Stimulated activated naive CD8-positive, alpha-beta T cell treated with anti-CD3 and anti-CD28 coated beads, Interleukin-15, amount 100 ng/mL, for 72 hours (primary cell): ENCODE measurements around the gene CRYBB1.
"Not testable (repeated sequence)": the region's sequence is repeated elsewhere in the genome, so short reads cannot be mapped to it uniquely, and the experiment has no call there.

ENCODE experiments used
- ATAC-seq: fragments of 150-1000 bp; cut with Tn5 transposase; 2 replicates; pipeline ENCODE4 v1.10.0; 2021; ENCODE audit warnings: mild to moderate bottlenecking, moderate library complexity
- DNase-seq, 2 donors: peaks; one replicate each; pipeline ENCODE4 v3.0.0; 2021 to 2022
- H3K27ac Mint-ChIP-seq, 2 donors: one replicate each; pipeline ENCODE4 v1.8.0; 2022; ENCODE audit warnings: mild to moderate bottlenecking in 2 of 2, mixed read lengths in 2 of 2, moderate library complexity in 2 of 2
- H3K27me3 Mint-ChIP-seq: one replicate; pipeline ENCODE4 v1.8.0; 2022; ENCODE audit warnings: mixed read lengths
- H3K4me1 Mint-ChIP-seq: one replicate; pipeline ENCODE4 v1.8.0; 2022; ENCODE audit warnings: mild to moderate bottlenecking, mixed read lengths
- H3K4me3 Mint-ChIP-seq, 2 donors: one replicate each; pipeline ENCODE4 v1.8.0; 2022; ENCODE audit warnings: mild to moderate bottlenecking in 2 of 2, mixed read lengths in 2 of 2, moderate library complexity in 1 of 2
- H3K9me3 Mint-ChIP-seq, 2 donors: one replicate each; pipeline ENCODE4 v1.8.0; 2022; ENCODE audit warnings: mixed read lengths in 2 of 2

CRYBB1 gene

DNA sequence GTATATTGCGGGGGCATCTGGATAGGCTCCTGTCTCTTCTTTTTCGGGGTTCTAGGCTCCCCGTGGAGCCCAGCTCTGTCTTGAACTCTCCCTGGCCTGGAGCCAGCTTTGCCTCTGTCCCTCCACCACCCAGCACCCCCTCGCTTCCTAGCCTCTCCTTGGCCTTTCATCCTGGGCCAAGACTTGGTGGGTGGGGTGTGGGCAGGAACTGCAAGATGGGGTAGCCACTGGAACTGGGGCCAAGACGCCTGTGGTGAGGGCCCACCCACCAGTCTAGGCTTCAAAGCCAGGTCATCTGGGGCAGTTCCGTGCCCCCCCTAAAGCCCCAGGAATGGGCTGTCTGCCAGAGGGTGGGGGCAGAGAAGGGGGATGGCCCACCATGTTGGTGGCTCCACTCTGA lies 1.7 kb upstream of the CRYBB1 start:
- Mint-ChIP-seq H3K9me3 (peaks cover 8 to 9% of the 10 kb centered on the region in 2 donors), H3K4me3 (no peak overlapping the region), H3K27ac (peak overlapping the region in 1 of 2 donors; percentile 28), H3K27me3 (no peaks in the 10 kb centered on the region), H3K4me1 (peaks cover 45% of the 10 kb centered on the region)
- ATAC-seq (no peak), DNase-seq (no peak)

DNA sequence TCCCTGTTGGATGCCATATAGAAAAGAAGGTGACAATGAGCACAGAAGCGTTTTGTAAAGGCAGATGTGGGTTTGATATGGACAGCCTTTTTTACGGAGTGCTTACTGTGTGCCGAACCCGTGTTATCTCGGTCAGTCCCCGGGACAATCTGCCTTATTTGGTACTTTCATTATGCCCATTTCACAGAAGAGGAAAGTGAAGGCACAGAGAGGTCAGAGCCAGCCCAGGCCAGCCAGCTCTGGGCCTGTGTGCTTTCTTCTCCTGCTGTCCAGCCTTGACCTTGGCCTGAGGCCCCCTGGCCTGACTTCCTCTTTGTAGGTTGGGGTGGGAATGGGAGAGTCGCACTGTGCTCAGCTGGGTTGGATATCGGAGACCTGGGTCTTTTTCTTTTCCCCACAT lies 628 bp upstream of the CRYBB1 start:
- DNase-seq = no peak
- Mint-ChIP-seq H3K4me1 (peaks cover 45% of the 10 kb centered on the region), H3K27me3 (no peaks in the 10 kb centered on the region), H3K27ac (no peak overlapping the region), H3K4me3 (no peak overlapping the region), H3K9me3 (no peaks in the 10 kb centered on the region)
- ATAC-seq = no peak

DNA sequence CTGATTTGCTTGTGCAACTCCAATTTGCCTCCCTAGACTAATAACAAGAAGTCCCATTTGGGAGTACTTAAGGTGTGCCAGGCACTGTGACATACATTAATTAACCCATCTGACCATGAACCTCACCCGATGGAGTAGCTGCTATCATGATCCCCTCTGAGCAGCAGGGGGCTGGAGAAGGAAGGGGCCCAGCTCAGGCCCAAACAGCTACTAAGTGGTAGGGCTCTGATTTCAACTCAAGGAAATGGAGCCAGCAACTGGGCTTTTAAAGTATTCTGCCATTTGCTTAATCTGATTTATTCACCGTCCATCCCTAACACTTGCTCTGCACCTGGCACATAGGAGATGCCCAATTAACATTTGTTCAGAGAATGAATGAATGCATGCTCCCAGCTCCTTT lies 1.2 kb downstream of the CRYBB1 start:
- Mint-ChIP-seq H3K9me3 (no peaks in the 10 kb centered on the region), H3K27ac (no peak overlapping the region), H3K4me1 (peaks cover 39% of the 10 kb centered on the region), H3K4me3 (no peak overlapping the region), H3K27me3 (no peaks in the 10 kb centered on the region)
- ATAC-seq (no peak), DNase-seq (no peak)

DNA sequence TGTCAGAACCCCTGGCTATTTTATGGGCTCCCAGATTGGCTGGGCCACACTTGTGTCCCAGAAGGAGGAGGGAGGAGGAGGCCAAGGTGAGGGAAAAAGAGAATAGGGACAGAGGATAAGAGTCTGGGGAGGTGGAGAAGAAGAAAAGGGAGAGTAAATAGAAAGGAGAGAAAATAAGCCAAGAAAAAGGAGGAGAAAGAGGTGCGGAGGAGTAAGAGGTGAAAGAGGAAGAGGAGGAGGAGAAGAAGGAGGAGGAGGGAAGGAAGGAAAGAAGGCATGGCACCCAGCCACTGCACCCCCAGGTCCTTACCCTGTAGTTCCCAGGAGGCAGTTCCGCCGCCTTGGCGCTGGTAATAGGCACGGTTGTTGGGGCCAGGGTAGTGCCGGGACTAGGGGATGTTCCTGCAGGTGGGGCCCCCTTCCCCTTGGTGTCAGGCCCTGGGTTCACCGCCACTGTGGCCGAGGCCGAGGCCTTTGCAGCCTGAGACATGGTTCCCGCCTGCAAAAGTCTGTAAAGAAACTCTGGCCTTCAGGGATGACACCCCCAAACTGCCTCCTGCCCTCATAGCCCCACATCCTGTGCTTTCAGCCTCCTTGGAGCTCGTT lies 1.9 kb downstream of the CRYBB1 start:
- Mint-ChIP-seq H3K4me1 (peaks cover 39% of the 10 kb centered on the region), H3K4me3 (no peak overlapping the region), H3K27me3 (no peaks in the 10 kb centered on the region), H3K27ac (no peak overlapping the region), H3K9me3 (no peaks in the 10 kb centered on the region)
- no peak for DNase-seq
- no peak for ATAC-seq

DNA sequence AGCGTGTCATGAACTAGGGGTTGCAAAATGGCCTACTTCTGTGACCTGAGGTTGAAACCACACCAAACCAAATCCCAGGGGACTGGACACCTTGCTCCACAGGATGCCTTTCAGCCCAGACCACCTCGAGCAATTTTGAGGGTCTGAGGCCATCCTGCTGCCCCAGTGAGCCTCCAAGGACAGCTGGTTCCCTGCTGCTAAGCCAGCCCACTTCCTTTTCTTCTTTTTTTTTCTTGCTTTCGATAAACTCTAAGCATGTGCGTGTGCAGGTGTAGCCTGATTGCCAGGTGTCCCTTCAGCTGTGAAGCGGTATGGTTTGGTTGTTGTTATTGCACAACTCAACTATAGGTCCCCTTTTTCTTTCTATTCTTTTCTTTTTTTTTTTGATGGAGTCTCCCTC lies 2.7 kb downstream of the CRYBB1 start:
- H3K4me1 Mint-ChIP-seq = peaks cover 46% of the 10 kb centered on the region
- DNase-seq (no peak), ATAC-seq (no peak)
- H3K4me3 Mint-ChIP-seq = no peak overlapping the region
- no peaks in the 10 kb centered on the region for H3K9me3 Mint-ChIP-seq
- no peak overlapping the region for H3K27ac Mint-ChIP-seq
- no peaks in the 10 kb centered on the region for H3K27me3 Mint-ChIP-seq

DNA sequence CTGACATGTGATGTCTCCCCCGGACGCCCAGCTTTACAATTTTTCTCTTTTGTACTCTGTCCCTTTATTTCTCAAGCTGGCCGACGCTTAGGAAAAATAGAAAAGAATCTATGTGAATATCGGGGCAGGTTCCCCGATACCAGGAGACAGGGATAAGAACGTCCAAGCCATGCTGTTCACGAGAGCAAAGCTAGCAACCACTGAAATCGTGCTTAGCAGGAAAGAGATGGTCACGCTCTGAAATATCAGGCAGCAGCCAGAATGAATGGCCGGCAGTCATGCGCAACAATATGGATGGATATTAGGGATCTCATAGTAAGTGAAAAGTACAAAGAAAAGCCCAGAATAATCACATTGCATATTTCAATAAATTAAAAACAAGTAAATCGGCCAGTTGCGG lies 3.5 kb downstream of the CRYBB1 start:
- Mint-ChIP-seq H3K9me3 (no peaks in the 10 kb centered on the region), H3K27ac (no peak overlapping the region), H3K4me1 (peaks cover 52% of the 10 kb centered on the region), H3K27me3 (no peaks in the 10 kb centered on the region), H3K4me3 (no peak overlapping the region)
- no peak for ATAC-seq
- DNase-seq = no peak

DNA sequence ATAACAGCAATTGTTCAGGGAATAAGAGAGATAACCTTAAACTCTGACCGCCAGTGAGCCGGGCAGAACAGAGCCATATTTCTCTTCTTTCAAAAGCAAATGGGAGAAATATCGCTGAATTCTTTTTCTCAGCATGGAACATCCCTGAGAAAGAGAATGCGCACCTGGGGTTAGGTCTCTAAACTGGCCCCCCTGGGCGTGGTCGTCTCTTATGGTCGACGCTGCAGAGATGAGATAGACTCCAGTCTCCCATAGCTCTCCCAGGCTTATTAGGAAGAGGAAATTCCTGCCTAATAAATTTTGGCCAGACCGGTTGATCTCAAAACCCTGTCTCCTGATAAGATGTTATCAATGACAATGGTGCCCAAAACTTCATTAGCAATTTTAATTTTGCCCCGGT lies 4.1 kb downstream of the CRYBB1 start:
- not testable (repeated sequence) for ATAC-seq, H3K27me3 Mint-ChIP-seq, H3K27ac Mint-ChIP-seq

DNA sequence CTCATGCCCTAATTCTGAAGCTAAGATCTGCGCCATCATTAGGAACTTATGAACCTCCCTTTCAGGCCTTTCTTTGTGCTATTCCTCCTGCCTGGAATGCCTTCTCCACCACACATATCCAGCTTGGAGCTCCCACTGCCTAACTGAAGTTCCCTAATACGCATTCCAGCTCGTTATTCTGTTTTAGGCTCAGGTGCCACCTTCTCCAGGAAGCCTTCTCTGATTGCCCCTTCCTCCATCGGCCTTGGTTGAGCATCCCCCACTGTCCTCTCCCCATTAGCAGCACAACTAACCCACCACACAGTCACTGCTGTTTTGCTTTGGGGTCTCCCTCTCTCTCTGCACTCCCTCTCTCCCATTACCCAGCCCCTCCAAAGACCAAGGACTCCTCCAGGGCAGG lies 5.2 kb downstream of the CRYBB1 start:
- ATAC-seq = no peak
- no peak overlapping the region for H3K4me3 Mint-ChIP-seq
- H3K27ac Mint-ChIP-seq = peak overlapping the region in 1 of 2 donors; percentile 79
- H3K27me3 Mint-ChIP-seq = no peaks in the 10 kb centered on the region
- no peak for DNase-seq
- H3K9me3 Mint-ChIP-seq = no peaks in the 10 kb centered on the region
- H3K4me1 Mint-ChIP-seq = peaks cover 44% of the 10 kb centered on the region

More for the DNA sequence above, 4.1 kb downstream of the CRYBB1 start:
- not testable (repeated sequence) for DNase-seq, H3K4me3 Mint-ChIP-seq, H3K9me3 Mint-ChIP-seq
- H3K4me1 Mint-ChIP-seq = peaks cover 51% of the 10 kb centered on the region

DNA sequence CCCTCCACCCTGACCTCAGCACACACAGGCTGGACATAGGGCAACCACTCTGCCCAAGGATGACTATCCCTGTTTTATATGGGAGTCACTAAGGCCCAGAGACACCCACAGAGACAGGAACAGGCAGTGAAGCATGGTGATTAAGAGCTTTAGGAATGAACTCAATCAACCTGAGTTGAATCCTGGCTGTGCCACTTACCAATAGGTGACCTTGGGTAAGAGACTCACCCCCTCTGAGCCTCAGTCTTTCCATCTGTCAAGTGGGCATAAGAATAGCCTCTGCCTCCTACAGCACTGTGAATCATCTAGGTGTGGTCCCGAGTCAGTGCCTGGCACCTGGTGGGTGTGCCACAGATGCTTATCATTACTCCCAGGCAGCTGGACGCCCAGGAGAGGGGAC lies 6.8 kb downstream of the CRYBB1 start:
- peak; percentile 22 for ATAC-seq
- no peaks in the 10 kb centered on the region for H3K27me3 Mint-ChIP-seq
- H3K4me1 Mint-ChIP-seq = peaks cover 27% of the 10 kb centered on the region
- peak overlapping the region in 1 of 2 donors; percentile 14 for H3K27ac Mint-ChIP-seq
- no peak overlapping the region for H3K4me3 Mint-ChIP-seq
- H3K9me3 Mint-ChIP-seq = no peaks in the 10 kb centered on the region
- DNase-seq = no peak

DNA sequence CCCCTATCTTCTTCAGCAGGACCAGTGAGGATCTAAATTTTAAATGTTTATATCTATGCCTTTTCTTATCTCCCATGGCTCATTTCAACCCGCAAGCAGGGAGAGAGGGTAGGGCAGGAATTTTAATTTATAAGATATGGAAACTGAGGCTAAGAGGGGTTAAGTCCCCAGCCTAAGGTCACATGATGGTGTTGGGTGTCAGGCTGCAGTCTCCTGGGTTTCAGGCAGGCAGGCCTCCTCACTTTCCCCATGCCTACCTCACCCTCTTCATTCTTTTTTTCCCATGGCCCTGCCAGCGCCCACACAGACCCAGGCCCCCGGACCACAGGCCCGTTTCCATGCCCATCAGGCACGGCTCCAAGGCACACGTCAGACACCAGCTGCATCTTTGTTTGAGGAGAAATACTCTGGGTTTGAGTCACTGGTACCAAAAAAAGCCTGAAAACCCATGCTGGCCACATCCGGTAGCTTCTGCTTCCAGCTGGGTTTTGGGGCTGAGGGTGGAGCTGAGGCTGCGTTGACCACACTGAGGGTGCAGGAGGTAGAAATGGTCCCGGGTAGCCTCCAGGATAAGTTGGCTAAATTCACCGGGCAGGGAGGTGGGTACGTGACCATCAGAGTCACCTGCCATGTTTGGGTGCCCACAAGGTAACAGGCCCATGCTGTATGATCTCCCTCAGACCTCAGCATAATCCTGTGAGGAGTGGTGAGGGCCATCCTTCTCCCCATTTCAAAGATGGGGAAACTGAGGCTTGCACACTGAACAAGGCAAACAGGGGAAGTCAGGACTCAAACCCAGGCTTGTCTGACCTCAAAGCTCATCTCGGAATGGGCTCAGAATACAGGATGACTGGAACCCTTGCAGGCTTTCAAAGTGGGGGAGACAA lies 7.5 kb downstream of the CRYBB1 start:
- peak; percentile 36 to 67 for DNase-seq
- Mint-ChIP-seq H3K9me3 (no peaks in the 10 kb centered on the region), H3K4me3 (peak overlapping the region; percentile 63 to 65), H3K27me3 (no peaks in the 10 kb centered on the region), H3K27ac (peak overlapping the region in 1 of 2 donors; percentile 14), H3K4me1 (peaks cover 21% of the 10 kb centered on the region)
- peak; percentile 94 for ATAC-seq

DNA sequence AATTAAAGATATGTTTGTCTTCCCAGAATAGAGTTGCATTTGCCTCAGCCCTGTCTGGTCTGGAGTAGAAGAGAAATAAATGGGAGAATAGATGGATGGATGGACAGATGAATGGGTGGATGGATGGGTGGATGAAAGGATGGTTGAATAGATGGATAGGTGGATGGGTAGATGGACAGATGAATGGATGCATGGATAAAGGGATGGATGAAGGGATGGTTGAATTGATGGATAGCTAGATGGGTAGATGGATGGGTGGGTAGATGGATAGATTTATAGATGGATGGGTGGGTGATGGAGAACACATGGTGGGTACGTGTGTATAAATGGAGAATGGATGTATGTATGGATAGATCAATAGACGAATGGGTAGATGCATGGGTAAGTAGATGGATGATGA lies 8.5 kb downstream of the CRYBB1 start:
- H3K9me3 Mint-ChIP-seq = no peaks in the 10 kb centered on the region
- peaks cover 20% of the 10 kb centered on the region for H3K4me1 Mint-ChIP-seq
- no peak overlapping the region for H3K27ac Mint-ChIP-seq
- no peak overlapping the region for H3K4me3 Mint-ChIP-seq
- ATAC-seq = no peak
- DNase-seq = no peak
- H3K27me3 Mint-ChIP-seq = no peaks in the 10 kb centered on the region

DNA sequence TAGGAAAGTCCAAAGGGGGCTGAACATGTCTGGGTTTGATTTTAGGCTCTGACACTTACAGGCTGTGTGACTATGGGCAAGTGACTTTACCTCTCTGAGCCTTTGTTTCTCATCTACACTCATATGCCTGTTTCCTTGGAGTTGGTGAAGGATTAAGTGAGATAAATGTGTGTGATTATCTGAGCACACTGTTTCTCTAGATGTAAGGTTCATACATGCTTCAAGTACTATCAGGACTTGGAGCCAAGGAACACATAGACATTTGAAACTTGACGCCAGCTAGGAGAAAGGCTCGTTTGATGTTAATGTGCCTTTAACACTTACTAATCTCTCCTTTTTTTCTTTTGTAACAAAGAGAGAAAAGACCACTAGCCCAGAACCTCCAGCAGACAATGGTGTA lies 9.7 kb downstream of the CRYBB1 start:
- H3K4me3 Mint-ChIP-seq = no peak overlapping the region
- no peaks in the 10 kb centered on the region for H3K9me3 Mint-ChIP-seq
- ATAC-seq = no peak

DNA sequence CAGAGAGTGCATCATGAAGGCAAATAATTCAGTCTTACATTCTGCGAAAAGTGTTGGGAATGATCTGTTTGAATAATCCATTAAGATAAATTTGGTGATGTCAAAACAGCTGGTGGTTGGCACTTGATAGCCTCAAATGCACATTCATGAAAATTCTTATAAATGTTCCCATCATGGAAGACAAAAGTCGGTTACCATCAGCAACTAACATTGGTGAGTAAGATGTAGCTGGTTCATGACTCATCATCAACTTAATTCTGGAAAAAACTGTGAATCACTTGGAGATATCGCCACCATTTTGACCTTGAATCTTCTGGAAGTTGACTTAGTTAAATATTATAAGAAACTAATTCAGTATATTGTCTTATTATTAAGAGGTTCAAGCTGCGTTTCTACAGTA lies 11.2 kb downstream of the CRYBB1 start:
- DNase-seq (no peak), ATAC-seq (no peak)
- Mint-ChIP-seq H3K27ac (no peak overlapping the region), H3K4me1 (peaks cover 24% of the 10 kb centered on the region), H3K4me3 (no peak overlapping the region), H3K27me3 (no peaks in the 10 kb centered on the region), H3K9me3 (no peaks in the 10 kb centered on the region)

More for the DNA sequence above, 9.7 kb downstream of the CRYBB1 start:
- peaks cover 24% of the 10 kb centered on the region for H3K4me1 Mint-ChIP-seq
- no peak for DNase-seq
- H3K27ac Mint-ChIP-seq = no peak overlapping the region
- H3K27me3 Mint-ChIP-seq = no peaks in the 10 kb centered on the region

DNA sequence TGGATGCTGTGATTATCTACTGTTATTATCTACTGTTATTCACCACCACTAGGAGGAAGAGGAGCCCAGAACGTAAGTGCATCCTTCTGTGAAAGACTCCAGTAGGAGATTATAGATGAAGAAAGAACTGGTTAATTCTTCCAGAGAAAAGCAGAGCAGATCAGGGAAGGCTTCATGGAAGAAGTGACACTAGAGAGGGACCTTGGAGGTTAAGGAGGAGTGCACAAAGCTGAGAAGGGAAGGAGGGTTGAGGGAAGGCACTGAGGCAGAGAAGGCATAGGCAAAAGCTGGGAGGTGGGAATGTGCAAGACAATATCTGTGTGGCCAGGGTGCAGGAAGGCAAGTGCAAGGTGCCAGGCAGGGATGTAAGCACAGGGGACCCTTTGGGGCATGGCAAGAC lies 13.5 kb downstream of the CRYBB1 start:
- Mint-ChIP-seq H3K27ac (no peak overlapping the region), H3K27me3 (no peaks in the 10 kb centered on the region), H3K9me3 (no peaks in the 10 kb centered on the region), H3K4me1 (peaks cover 26% of the 10 kb centered on the region), H3K4me3 (no peak overlapping the region)
- no peak for ATAC-seq
- DNase-seq = no peak

DNA sequence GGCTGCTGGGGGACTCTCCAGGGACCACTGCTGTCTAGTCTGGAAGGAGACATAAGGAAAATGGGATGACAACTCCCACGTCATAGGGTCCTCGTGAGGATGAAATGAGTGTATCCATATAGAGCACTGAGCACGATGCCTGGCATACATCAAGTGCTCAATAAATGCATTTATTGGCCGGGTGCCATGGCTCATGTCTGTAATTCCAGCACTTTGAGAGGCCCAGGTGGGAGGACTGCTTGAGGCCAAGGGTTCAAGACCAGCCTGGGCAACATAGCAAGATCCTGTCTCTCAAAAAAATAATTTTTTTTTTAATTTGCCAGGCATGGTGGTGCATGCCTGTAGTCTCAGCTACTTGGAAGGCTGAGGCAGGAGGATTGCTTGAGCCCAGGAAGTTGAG lies 15.7 kb downstream of the CRYBB1 start:
- Mint-ChIP-seq H3K9me3 (no peaks in the 10 kb centered on the region), H3K4me3 (no peak overlapping the region), H3K27ac (no peak overlapping the region), H3K27me3 (no peaks in the 10 kb centered on the region), H3K4me1 (peaks cover 42% of the 10 kb centered on the region)
- ATAC-seq = no peak
- DNase-seq = no peak

DNA sequence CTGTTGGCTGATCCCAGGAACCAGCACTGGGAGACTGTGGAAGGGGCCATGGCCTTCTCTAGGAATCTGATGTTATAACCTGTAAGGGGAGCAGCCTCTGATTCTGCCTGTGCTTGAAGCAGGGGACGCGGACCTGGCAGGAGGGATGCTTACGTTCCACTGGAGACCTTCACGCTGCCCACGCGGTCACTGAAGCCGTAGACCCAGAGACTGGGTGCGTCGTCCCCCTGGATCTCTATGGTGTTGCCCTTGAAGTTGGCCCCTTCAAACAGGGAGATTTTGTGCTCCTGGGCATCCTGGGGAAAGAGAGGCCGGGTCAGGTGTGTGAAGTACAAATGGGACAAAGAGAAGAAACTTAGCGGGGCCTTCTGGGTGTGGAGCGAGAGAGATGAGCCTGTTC lies 16.1 kb downstream of the CRYBB1 start:
- H3K27ac Mint-ChIP-seq = no peak overlapping the region
- H3K9me3 Mint-ChIP-seq = no peaks in the 10 kb centered on the region
- ATAC-seq (no peak), DNase-seq (no peak)
- H3K4me3 Mint-ChIP-seq = no peak overlapping the region
- H3K4me1 Mint-ChIP-seq = peaks cover 46% of the 10 kb centered on the region
- no peaks in the 10 kb centered on the region for H3K27me3 Mint-ChIP-seq
